ENCODE data around the gene PBX3. TPM values are rescaled to one million over a fixed set of nuclear protein-coding genes. Genes with fewer than 3 reads are reported as not detected.

The PBX3 gene
- total and polyA plus RNA-seq, 3 donors from 2014 or later: 21.0 to 56.1 (median 48.0) TPM

DNA sequence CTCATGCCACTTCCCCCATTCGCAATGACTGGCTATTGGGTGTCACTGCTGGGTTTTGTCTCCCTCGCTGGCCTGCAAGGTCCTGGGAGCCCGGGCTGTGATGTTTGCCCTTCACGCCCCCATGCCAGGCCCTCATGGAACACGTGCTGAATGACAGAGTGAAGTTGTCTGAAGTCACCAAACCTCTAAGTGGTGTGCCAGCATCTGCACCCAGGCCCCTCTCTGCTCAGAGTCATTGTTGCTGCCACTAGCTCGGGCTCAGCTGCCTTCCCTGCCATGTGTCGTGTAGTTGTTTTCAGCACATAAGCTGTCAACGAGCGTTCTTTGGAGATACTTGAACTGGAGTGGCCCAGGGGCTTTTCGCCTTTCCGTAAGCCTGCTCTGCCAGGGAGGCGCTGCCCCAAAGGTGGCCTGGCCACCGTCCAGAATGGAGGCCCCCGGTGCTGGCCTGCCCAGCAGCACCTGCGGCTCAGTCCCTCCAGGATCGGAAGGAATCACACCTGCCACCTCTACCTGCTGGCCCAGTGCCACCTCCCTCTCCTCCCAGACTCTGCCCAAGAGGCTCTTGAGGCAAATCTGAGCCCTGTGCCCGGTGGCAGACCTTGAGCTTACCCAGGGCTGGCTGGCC lies 250.1 kb downstream of the PBX3 start:
- Histone ChIP-seq H3K27me3 (no peaks in the 10 kb centered on the region), H3K9me3 (no peaks in the 10 kb centered on the region), H3K27ac (no peak overlapping the region), H3K4me3 (no peak overlapping the region), H3K4me1 (no peaks in the 10 kb centered on the region), H3K36me3 (ENCODE audit: low read depth, missing control alignments) (no peaks in the 10 kb centered on the region)
- TF ChIP-seq POLR2A (IDR thresholded peaks at IDR 0.05): no peak
- TF ChIP-seq, protein P1, sequence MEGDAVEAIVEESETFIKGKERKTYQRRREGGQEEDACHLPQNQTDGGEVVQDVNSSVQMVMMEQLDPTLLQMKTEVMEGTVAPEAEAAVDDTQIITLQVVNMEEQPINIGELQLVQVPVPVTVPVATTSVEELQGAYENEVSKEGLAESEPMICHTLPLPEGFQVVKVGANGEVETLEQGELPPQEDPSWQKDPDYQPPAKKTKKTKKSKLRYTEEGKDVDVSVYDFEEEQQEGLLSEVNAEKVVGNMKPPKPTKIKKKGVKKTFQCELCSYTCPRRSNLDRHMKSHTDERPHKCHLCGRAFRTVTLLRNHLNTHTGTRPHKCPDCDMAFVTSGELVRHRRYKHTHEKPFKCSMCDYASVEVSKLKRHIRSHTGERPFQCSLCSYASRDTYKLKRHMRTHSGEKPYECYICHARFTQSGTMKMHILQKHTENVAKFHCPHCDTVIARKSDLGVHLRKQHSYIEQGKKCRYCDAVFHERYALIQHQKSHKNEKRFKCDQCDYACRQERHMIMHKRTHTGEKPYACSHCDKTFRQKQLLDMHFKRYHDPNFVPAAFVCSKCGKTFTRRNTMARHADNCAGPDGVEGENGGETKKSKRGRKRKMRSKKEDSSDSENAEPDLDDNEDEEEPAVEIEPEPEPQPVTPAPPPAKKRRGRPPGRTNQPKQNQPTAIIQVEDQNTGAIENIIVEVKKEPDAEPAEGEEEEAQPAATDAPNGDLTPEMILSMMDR (IDR thresholded peaks at IDR 0.05): no peak
- no peak for DNase-seq
- WGBS, 2 donors: 85 to 87% methylated on average over 16 to 17 of the region's 17 CpGs
- intact Hi-C loops (cut with DNase I; ENCODE audit: low total_unique reads): no loop called here

DNA sequence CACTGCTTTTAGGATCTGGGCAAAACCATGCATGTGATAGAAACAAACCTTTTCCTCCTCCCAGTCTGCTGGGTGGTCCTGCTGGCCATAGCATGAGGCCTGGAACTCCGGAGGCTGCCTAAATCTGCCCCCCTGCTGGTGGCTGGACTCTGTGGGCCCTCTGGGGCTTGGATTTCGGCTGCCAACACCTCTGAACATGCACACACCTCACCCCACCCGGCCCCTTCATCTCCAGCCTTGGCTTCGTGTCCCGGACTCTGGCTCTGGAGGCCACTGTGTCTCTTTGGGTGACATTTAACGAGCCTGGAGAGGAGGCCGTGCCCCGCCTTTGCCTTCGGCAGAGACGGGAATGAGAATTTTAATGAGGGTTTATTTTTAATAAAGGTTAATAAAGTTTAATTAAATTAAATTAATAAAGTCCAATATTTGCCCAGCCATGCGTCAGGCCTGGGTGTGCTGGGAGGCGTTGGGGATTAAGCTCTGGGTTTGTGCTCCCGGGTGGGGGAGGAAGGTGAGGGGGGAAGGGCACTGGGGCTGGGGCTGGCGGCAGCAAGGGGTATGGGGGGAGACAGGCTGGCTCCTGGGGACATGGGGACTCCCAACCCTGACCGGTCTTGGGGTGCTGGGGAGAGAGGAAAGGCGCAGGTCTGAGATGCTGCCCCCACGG lies 251.8 kb downstream of the PBX3 start:
- no peaks in the 10 kb centered on the region for H3K36me3 ChIP-seq (ENCODE audit: low read depth, missing control alignments)
- H3K27me3 ChIP-seq: no peaks in the 10 kb centered on the region
- H3K9me3 ChIP-seq: no peaks in the 10 kb centered on the region
- DNase-seq: no peak
- TF ChIP-seq, protein P1 (IDR thresholded peaks at IDR 0.05): no peak
- TF ChIP-seq POLR2A (IDR thresholded peaks at IDR 0.05): no peak
- intact Hi-C loops (cut with DNase I; ENCODE audit: low total_unique reads): no loop called here
- no peak overlapping the region for H3K4me3 ChIP-seq
- H3K4me1 ChIP-seq: no peaks in the 10 kb centered on the region
- no peak overlapping the region for H3K27ac ChIP-seq
- 81 to 83% methylated on average over 15 to 17 of the region's 17 CpGs for WGBS, 2 donors

DNA sequence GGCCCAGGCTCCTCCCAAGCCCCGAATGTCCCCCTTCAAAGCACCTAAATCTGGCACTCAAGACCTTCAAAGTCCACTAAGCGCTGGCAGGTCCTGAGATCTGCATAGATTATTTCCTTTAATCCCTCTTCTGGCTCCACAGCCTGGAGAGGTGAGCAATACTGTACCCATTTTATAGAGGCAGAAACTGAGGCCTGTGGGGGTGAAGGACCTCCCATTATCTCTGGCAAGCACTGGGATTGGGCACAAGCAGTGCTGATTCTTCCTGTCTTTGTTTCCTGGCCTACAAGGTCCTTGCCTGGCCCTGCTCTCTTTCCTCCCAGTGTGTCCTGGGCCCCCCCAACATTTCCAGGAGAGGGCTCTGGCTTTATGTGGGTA lies 252.3 kb downstream of the PBX3 start:
- Histone ChIP-seq H3K4me3 (no peak overlapping the region), H3K27me3 (no peaks in the 10 kb centered on the region), H3K36me3 (ENCODE audit: low read depth, missing control alignments) (no peaks in the 10 kb centered on the region), H3K9me3 (no peaks in the 10 kb centered on the region), H3K4me1 (no peaks in the 10 kb centered on the region), H3K27ac (no peak overlapping the region)
- intact Hi-C loops (cut with DNase I; ENCODE audit: low total_unique reads): no loop called here
- TF ChIP-seq POLR2A (IDR thresholded peaks at IDR 0.05): no peak
- TF ChIP-seq, protein P1 (IDR thresholded peaks at IDR 0.05): no peak
- WGBS, 2 donors: 60 to 100% methylated on average over 1 to 2 of the region's 2 CpGs
- DNase-seq: no peak

DNA sequence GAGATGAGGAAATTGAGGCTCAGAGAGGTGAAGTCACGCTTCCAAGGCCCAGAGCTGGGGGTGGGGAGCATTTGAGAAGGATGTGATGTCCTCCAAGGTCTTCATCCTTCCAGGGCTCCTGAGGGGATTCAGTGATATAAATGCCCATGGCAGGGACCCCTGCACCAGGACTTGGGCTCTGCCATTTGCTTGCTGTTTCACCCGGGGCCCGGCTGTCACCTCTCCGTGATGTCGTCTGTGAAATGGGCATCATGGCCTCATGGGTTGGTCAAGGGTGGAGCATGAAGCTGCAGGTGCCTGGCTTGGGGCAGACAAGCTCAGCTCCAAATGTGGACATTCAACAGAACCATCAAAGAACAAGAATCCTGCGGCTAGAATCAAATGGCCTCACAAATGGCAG lies 253.1 kb downstream of the PBX3 start:
- 89 to 95% methylated on average over 6 of the region's 6 CpGs for WGBS, 2 donors
- DNase-seq: no peak
- TF ChIP-seq, protein P1 (IDR thresholded peaks at IDR 0.05): no peak
- TF ChIP-seq POLR2A (IDR thresholded peaks at IDR 0.05): no peak
- Histone ChIP-seq H3K9me3 (no peaks in the 10 kb centered on the region), H3K27ac (no peak overlapping the region), H3K4me3 (no peak overlapping the region), H3K36me3 (ENCODE audit: low read depth, missing control alignments) (no peaks in the 10 kb centered on the region), H3K4me1 (no peaks in the 10 kb centered on the region), H3K27me3 (no peaks in the 10 kb centered on the region)
- intact Hi-C loops (cut with DNase I; ENCODE audit: low total_unique reads): no loop called here
